ENCODE results near the gene ANKHD1. TPM values are rescaled to one million over a fixed set of nuclear protein-coding genes. Genes with fewer than 3 reads are reported as not detected.
A peak's percentile ranks its signal among the peaks of the same experiment; 100 is the strongest.

Gene ANKHD1
- polyA plus RNA-seq, 3 donors, result 108 to 114 (median 111) TPM

DNA sequence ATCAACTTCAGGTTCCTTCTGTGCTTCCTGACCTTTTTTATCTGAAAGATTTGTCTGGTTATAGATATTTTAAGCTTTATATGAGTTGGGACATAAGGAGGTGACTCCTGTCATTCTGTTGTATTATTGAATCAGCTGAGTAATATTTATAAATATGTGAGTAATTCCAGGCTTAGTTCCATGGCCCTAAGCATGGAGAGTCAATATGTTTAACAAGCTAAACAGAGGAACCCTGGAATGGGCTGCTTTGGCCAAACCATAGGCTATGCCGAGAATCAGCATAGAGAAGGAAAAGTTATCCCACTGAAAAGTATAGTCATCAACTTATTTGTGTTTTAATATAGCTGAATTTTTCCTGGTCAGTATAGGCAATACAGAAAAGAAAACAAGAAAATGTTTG is 138.6 kb downstream of the ANKHD1 start:
- no peak for DNase-seq (ENCODE audit: low read depth in 3 of 3, low spot score in 2 of 3)

DNA sequence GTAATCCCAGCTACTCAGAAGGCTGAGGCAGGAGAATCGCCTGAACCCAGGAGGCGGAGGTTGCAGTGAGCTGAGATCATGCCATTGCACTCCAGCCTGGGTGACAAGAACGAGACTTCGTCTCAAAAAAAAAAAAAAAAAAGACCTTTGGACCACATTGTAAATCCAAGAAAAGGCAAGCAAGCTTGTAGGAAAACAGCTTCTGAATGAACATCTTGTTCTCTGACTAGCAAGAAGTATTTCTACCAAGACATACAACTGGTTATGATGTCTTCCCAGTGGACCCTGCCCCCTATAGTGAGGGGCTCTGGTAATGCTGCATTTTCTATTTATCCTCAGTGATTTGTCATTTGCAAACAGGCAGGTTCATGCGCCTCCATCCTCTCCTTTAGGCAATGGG is 141.3 kb downstream of the ANKHD1 start:
- DNase-seq (ENCODE audit: low read depth in 3 of 3, low spot score in 2 of 3), result no peak

DNA sequence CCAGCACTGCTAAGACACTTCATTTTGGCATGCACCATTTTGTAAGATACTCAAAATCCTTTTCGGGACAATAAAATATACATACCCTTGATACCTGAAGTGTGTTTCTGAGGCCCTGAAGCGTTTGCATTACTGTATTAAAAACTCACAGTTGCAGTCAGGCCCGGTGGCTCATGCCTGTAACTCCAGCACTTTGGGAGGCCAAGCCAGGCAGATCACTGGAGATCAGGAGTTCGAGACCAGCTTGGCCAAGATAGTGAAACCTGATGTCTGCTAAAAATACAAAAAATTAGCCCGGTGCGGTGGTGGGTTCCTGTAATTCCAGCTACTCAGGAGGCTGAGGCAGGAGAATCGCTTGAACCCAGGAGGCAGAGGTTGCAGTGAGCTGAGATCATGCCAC is 143.4 kb downstream of the ANKHD1 start:
- DNase-seq (ENCODE audit: low read depth in 3 of 3, low spot score in 2 of 3), result no peak

DNA sequence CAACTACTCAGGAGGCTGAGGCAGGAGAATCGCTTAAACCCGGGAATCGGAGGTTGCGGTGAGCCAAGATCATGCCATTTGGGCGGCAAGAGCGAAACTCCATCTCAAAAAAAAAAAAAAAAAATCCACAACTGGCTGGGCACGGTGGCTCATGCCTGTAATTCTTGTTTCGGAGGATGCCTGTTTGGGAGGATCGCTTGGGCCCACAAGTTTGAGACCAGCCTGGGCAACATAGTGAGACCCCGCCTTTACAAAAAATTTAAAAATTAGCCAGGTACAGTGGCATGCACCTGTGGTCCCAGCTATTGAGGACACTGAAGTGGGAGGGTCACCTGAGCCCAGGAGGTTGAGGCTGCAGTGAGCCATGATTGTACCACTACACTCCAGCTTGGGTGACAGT is 144.0 kb downstream of the ANKHD1 start:
- no peak for DNase-seq (ENCODE audit: low read depth in 3 of 3, low spot score in 2 of 3)

DNA sequence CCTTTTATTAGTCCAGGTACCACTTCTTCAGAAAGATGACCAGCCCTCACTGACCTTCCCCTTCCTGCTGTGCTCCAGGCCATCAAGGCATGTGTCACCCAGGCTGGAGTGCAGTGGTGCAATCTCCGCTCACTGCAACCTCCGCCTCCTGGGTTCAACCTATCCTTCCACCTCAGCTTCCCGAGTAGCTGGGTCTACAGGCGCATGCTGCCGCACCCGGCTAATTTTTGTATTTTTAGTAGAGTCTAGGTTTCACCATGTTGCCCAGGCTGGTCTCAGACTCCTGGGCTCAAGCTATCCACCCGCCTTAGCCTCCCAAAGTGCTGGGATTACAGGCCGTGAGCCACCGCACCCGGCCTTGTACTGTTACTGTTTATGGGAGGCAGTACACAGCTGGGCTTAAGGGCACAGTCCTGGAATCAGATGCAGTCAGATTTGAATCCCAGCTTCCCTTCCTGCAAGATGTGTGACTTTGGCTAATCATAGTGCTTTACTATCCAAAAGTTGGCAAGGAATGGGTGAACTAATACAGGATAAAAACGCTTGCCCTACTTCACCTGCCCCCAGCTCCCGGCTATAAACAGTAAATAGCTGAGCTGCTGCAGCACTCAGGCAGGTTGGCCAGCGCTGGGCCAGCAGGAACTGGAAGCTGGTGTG is 145.3 kb downstream of the ANKHD1 start:
- no peak for DNase-seq (ENCODE audit: low read depth in 3 of 3, low spot score in 2 of 3)

DNA sequence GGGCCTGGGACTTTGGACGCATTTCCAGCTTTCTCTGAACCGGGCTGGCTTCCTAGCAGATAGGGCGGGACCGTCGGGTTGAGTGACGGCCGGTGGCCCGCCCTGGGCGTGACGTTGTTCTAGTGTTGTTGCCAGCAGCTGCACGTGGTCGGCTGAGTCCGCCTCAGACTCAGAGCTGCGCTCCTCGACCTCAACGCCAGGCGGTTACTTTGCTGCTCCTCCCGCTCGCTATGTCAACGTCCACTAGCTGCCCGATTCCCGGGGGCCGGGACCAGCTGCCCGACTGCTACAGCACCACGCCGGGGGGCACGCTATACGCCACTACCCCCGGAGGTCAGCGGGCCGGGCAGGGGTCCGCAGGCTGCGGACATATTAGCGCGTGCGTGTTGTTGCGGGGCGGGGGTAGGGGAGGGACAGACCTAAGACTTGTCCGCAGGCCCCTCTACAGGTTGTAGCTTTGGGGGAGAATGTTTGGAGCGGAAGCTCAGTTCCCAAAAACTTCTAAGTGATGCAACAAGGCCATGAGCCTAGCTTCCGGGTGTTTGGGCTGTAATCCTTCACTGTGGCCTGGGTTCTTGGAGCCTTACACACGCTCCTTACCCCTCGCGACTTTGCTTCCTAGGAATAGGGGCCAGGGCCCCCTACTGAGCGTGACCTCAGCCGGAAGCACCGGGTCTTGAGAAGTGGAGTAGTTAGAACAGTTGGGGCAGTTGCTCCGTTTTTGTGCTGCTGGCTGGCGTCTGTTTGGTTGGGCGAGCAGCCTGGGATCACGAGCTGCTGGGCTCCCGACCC is 146.1 kb downstream of the ANKHD1 start, which contains the start of gene EIF4EBP3:
TSS of gene EIF4EBP3 (plus strand) at position 155 of the 792 bp plus-strand sequence. CDS start at position 231, 76 bp downstream.
- peak; percentile 86 to 87 (median 87) for DNase-seq (ENCODE audit: low read depth in 3 of 3, low spot score in 2 of 3)

DNA sequence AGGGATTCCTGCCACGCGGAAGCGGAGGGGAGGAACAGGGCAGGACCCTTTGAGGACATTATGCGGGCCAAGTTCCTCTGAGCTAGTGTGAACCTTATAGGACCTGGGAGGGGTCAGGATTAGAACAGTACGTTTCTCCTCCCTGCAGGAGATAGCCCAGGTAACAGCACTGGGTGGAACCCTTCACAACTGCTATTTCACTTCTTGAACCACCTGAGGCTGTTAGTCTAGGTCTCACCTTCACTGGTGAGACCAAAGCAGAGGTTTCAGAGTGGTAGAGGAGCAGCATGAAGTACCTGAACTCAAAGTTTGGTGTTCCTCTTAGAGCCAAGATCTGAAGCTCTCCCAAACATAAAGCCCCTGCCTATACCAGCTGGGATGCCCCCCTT is 146.7 kb downstream of the ANKHD1 start:
- no peak for DNase-seq (ENCODE audit: low read depth in 3 of 3, low spot score in 2 of 3)

DNA sequence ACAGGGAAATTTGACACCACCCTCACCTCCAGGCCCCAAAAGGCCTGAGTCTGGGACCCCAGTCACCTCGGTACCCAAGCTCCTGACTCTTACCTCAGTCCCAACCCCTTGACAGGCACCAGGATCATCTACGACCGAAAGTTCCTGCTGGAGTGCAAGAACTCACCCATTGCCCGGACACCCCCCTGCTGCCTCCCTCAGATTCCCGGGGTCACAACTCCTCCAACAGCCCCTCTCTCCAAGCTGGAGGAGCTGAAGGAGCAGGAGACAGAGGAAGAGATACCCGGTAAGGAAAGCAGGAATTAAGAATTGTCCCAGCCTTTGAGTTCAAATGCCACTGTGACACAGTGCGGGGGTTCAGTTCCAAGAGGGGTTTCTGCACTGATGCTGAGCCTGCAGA is 147.2 kb downstream of the ANKHD1 start:
- no peak for DNase-seq (ENCODE audit: low read depth in 3 of 3, low spot score in 2 of 3)

DNA sequence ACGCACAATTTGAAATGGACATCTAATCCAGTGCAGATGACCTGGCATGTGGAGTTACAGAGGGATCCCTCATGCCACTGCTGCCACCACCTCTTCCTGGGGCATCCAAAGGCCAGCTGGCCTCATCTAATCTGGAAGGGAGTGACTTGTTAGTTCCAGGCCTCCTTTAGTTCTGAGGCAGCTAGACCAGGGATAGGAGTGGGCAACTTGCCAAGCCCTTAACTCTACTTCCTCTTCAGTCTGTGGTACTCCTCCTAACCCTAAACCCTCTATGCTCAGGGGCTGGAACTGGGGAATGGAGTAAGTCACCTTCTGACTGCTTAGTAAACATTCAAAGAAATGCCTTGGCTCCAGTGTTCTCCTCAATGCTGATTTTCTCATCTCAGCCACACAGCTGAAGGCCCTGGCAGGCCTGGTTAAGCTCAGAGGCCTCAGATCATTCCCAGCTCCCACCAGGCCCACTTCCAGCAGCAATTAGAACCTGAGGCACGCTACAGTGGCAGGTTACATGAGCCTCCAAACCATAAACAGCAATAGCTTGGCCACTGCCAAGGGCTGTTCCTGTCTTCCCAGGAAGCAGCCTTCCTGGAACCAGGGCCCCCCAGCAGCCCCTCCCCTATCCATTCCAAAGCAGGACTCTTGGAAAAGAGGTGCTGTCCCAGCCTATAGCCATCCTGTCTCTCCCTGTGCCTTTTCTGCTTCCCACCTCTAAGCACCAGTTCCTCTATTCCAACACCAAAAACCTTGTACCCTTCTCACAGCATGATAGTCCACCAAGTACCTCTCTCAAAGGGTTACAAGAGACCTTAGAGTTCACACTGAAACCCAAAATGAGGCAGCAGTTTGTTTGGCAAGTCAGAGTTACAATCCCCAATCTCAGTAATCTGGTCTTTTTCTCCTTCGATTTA is 147.9 kb downstream of the ANKHD1 start:
- DNase-seq (ENCODE audit: low read depth in 3 of 3, low spot score in 2 of 3), result no peak

DNA sequence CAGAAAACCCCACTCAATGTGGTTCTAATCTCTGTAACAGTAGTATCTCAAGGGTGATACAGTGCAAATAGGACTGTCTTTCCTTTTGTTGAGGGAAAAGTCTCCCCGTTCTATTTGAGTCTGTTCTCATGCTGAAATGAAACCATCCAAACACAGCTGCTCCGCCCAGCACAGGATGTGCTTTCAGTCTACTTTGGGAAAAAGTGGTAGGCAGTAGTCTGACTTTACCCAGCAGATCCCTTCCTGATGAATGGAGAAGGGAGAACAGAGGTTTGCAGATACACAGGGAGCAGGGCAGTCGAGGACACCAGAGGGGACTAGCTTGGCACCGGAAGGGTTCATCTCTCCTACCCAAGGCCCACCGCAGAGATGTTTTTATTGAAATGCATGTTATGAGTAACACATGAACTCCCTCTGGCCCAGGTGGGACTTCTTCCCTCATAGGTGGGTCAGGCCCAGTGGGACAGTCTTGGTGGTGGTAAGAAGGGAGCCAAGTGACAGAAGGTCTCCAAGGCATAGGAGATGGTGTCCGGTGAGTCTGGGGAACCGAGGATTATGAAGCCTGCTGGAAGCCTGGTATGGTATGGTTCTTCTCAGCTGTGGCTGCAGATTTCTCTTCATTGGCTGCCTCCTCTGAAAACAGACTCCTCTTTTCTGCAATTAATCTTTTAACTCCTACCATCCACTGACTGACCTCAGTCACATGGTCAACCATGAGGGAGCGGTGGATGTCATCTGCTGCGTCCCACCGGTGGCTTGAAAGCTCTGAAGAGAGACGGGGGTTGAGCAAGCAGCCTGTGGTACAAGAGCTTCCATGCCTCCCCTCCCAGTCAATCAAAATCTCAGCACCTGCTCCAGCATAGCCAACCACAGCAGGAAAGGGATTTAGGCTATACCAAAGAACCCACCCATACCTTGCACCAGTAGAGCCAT is 148.8 kb downstream of the ANKHD1 start:
- no peak for DNase-seq (ENCODE audit: low read depth in 3 of 3, low spot score in 2 of 3)

DNA sequence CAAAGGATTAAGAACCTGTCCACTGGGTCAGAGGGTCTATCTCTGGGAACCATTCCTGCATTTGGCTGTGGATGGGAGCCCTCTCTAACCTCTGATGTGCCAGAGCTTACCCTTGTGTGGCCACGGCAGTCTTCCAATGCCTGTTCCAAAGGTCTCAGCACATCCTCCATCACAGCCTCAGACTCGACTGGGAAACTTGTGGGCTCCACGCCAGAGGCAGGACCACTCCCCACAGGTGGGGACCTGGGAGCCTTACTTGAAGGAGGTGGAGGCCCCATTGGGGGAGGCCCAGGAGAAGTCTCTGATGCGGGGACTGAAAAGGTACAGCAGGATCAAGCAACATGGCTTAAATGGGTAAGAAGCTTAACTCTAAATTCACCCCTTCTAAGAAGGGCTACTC is 150.2 kb downstream of the ANKHD1 start:
- DNase-seq (ENCODE audit: low read depth in 3 of 3, low spot score in 2 of 3), result no peak

DNA sequence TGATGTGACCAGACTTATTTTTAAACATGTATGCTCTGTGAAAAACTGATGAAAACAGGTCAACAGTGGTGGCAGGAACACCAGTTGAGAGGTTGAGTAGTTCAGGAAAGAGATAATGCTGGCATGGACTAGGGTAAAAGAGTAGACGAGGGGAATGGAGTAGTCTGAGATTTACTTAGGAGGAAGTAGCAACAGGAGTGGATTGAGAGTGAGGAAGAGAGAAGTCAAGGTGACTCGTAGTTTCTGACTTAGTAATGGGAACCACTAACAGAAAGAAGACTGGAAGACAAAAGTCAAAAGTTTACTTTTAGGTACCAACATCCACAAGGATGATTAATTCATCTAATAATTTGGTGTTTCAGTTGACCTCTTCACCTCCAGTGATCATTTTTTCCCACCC is 152.0 kb downstream of the ANKHD1 start:
- DNase-seq (ENCODE audit: low read depth in 3 of 3, low spot score in 2 of 3), result no peak

DNA sequence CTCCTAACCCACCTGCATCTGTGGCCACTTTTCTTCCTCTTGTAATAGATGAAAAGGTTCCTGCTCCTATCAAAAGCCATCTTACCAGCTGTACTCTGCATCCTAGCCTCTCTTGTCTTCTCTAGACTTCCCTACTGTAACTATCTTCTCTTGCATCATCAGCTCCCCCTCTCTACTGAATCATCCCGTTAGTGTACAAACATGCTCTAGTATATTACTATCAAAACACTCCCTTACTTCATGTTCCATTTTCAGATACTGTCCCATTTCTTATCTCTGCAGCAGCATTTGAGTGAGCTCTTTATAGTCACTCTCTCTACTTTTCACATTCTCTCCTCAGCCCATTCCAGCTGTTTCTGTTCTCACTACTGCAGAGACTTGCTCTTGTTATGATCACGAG is 152.8 kb downstream of the ANKHD1 start:
- no peak for DNase-seq (ENCODE audit: low read depth in 3 of 3, low spot score in 2 of 3)

DNA sequence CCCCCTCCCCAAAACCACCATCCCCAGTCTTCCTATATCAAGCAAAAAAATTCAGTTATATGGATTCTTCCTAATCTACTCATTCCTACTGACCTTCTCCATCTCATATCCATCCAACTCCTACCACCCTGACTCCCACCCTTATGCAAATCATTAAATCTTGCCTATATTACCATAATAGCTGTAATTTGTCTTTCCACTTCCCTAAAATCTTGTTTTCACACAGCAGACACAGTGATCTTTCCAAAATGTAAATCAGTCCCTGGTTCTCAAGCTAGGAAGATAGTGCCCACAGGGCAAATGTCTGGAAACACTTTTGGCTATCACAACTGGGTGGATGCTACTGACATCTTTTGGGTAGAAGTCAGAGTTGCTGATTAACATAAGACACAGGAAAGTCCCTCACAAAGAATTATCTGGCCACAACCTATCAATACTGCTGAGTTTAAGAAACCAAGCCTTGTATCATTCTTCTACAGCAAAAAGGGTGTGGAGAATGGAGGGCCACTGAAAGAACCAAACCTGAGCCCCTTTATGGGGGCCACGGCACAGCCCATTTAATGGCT is 154.2 kb downstream of the ANKHD1 start:
- no peak for DNase-seq (ENCODE audit: low read depth in 3 of 3, low spot score in 2 of 3)

DNA sequence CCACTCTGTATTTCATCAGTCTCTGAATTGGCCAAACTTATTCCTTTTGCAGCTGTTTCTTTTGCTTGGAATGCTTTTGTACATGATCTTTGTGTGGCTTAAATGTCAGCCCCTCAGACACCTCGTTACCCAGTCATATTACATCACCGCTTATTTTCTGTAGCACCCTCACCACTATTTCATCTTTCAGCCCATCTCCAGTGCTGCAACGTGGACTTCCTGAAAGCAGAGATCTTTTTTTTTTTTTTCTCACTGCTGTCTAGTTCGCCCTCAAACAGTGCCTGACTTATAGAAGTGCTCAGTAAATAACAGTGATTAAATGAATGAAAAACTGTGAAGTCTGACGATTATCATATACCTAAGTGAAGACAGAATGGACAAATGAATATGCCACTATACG is 154.8 kb downstream of the ANKHD1 start:
- no peak for DNase-seq (ENCODE audit: low read depth in 3 of 3, low spot score in 2 of 3)

DNA sequence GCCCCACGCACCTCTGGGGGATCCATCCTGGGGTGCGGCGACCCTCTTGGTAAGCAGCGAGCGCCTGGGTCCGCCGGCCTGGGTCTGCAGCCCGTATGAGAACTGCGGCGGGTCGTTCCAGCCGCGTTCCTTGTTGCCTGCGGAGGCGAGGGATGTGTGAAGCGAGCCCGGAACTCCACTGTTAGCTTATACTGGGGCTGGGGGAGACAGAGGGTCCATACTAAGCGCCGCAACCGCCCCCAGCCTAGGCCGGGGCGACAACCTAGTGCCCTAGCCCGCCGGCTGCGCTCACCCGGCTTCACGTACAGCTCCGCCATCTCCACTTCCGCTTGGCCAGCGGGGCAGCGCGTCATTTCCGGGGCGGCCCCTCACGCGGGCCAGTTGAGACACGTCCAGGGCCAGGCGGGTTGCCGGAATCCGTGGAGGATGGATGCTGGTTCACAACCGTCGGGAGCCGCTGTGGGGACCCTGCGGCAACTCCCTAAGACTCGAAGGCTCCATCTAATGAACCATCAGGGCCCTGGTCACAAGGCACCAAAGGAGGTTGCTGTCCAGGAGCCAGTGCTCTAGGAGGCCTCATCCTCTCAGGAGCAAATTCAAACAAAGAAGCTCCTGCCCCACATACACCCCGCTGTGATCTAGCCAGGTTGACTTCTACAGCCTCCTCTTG is 155.6 kb downstream of the ANKHD1 start, which contains the start of gene SRA1:
TSS of gene SRA1 (minus strand) at position 338 of the 670 bp plus-strand sequence. CDS start at position 317, 21 bp downstream.
- DNase-seq (ENCODE audit: low read depth in 3 of 3, low spot score in 2 of 3), result peak; percentile 74 to 84 (median 77)

DNA sequence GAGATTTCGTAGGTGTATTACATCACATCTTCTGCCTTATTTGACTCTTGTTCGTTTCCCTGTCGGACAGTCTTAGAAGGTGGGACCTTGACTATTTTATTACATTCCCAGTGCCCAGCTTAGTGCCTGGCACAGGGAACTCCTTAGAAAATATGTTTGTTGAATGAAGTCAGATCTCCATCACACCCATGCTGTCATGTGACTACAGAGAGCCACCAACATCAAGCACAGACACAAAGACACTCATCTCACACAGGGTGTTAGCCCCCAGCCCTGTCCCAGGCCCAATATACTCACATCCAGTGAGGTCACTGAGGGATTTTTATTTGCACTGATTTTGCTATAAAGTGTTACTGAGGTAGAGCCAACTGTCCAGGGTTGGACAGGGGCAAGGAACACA is 156.3 kb downstream of the ANKHD1 start:
- no peak for DNase-seq (ENCODE audit: low read depth in 3 of 3, low spot score in 2 of 3)

DNA sequence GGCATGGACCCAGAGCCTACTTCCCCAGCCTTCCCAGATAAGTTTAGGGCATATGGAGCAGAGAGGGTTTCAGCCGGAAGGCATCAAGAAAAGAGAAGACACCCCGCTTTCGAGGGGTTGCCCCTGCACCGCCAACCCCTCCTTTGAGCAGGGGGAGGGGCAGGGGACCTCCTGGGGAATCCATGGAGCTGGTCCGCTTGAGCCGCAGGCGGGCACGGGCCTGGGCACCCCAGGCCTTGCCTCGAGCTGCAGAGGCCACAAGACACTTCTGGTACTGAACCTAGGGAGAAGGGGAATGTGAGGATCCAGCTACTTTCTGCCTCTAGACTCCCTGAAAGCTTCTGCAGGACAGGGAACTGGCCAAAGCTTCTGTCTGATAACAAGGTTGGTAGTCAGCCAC is 156.9 kb downstream of the ANKHD1 start:
- DNase-seq (ENCODE audit: low read depth in 3 of 3, low spot score in 2 of 3), result no peak

DNA sequence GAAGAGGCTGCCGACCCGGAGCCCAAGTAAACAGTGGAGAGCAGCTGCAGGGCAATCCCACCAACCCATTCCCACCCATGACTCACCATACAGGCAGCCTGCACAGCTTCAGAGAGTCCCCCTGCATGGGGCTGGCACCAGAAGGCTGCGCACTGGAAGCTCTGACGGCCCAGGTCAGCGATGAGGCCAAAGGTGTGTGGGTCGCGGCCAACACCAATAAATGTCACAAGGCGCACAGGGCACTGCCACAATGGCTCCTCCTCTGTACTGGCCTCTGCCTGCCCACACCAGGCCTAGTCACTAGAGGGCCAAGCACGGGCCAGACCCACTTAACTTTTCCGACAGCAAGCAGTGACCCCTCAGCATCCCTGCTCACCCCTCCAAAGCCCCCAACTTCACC is 158.6 kb downstream of the ANKHD1 start:
- DNase-seq (ENCODE audit: low read depth in 3 of 3, low spot score in 2 of 3), result no peak

All from right renal cortex interstitium (tissue), 3 donors.